ENCODE measurements around the gene EIF2B1.
"Not testable (repeated sequence)": the region's sequence is repeated elsewhere in the genome, so short reads cannot be mapped to it uniquely, and the experiment has no call there.

The EIF2B1 gene

GRCh38 chr12:123617580-123617979 lies 15.9 kb downstream of the EIF2B1 start:
- DNase-seq (ENCODE audit: low read depth), result no peak

GRCh38 chr12:123617144-123617543 lies 16.3 kb downstream of the EIF2B1 start:
- DNase-seq (ENCODE audit: low read depth), result no peak

- no peak for DNase-seq (ENCODE audit: low read depth)
These were observed 19.0 kb downstream of the EIF2B1 start for GRCh38 chr12:123614531-123614930.

GRCh38 chr12:123614110-123614509 lies 19.4 kb downstream of the EIF2B1 start:
- DNase-seq (ENCODE audit: low read depth), result no peak

GRCh38 chr12:123608182-123608581 lies 25.3 kb downstream of the EIF2B1 start:
- no peak for DNase-seq (ENCODE audit: low read depth)

- no peak for DNase-seq (ENCODE audit: low read depth)
These were observed 25.7 kb downstream of the EIF2B1 start for GRCh38 chr12:123607756-123608155.

- not testable (repeated sequence) for DNase-seq (ENCODE audit: low read depth)
These were observed 30.0 kb downstream of the EIF2B1 start for GRCh38 chr12:123603495-123603894.

- no peak for DNase-seq (ENCODE audit: low read depth)
These were observed 30.8 kb downstream of the EIF2B1 start for GRCh38 chr12:123602651-123603195.

- peak; percentile 76 for DNase-seq (ENCODE audit: low read depth)
These were observed 31.6 kb downstream of the EIF2B1 start, which contains the start of gene DDX55 for GRCh38 chr12:123601602-123602489. DDX55 (plus strand) TSS chr12:123602099; CDS start chr12:123602149, 50 bp downstream.

GRCh38 chr12:123599721-123600120 lies 33.8 kb downstream of the EIF2B1 start:
- no peak for DNase-seq (ENCODE audit: low read depth)

- DNase-seq (ENCODE audit: low read depth), result no peak
These were observed 34.2 kb downstream of the EIF2B1 start for GRCh38 chr12:123599310-123599709.

GRCh38 chr12:123598522-123598921 lies 35.0 kb downstream of the EIF2B1 start:
- DNase-seq (ENCODE audit: low read depth), result no peak

- no peak for DNase-seq (ENCODE audit: low read depth)
These were observed 36.4 kb downstream of the EIF2B1 start for GRCh38 chr12:123597100-123597499.

GRCh38 chr12:123595729-123596128 lies 37.8 kb downstream of the EIF2B1 start:
- no peak for DNase-seq (ENCODE audit: low read depth)

GRCh38 chr12:123591702-123592481 lies 41.6 kb downstream of the EIF2B1 start:
- DNase-seq (ENCODE audit: low read depth), result no peak

GRCh38 chr12:123580772-123581171 lies 52.7 kb downstream of the EIF2B1 start:
- DNase-seq (ENCODE audit: low read depth), result no peak

- DNase-seq (ENCODE audit: low read depth), result not testable (repeated sequence)
These were observed 54.7 kb downstream of the EIF2B1 start for GRCh38 chr12:123578829-123579228.

GRCh38 chr12:123578243-123578642 lies 55.2 kb downstream of the EIF2B1 start:
- DNase-seq (ENCODE audit: low read depth), result no peak

- DNase-seq (ENCODE audit: low read depth), result no peak
These were observed 56.9 kb downstream of the EIF2B1 start for GRCh38 chr12:123576611-123577010.

GRCh38 chr12:123573870-123574269 lies 59.6 kb downstream of the EIF2B1 start:
- no peak for DNase-seq (ENCODE audit: low read depth)

- DNase-seq (ENCODE audit: low read depth), result no peak
These were observed 61.1 kb downstream of the EIF2B1 start for GRCh38 chr12:123572391-123572790.

GRCh38 chr12:123571343-123571813 lies 62.1 kb downstream of the EIF2B1 start:
- no peak for DNase-seq (ENCODE audit: low read depth)
